B cell (primary cell): ENCODE measurements around the gene CAVIN1.

Experiments used
- CTCF ChIP-seq: fragments of 200-600 bp; IDR thresholded peaks from one replicate; pipeline ENCODE4 v1.8.0; 2022; ENCODE audit warnings: antibody characterized with exemption, mild to moderate bottlenecking
- EZH2 ChIP-seq: IDR thresholded peaks from 2 replicates; pipeline ENCODE4 v1.6.1; 2012; ENCODE audit warnings: borderline replicate concordance, low read depth, mild to moderate bottlenecking, moderate library complexity, low read length; ENCODE audit not compliant: insufficient read depth, poor library complexity, severe bottlenecking

GRCh38 chr17:42442196-42442565 is 19.1 kb upstream of the CAVIN1 start:
- TF ChIP-seq CTCF: no peak
- no peak for TF ChIP-seq EZH2
